ENCODE results near the gene TTC22.

Gene TTC22

DNA sequence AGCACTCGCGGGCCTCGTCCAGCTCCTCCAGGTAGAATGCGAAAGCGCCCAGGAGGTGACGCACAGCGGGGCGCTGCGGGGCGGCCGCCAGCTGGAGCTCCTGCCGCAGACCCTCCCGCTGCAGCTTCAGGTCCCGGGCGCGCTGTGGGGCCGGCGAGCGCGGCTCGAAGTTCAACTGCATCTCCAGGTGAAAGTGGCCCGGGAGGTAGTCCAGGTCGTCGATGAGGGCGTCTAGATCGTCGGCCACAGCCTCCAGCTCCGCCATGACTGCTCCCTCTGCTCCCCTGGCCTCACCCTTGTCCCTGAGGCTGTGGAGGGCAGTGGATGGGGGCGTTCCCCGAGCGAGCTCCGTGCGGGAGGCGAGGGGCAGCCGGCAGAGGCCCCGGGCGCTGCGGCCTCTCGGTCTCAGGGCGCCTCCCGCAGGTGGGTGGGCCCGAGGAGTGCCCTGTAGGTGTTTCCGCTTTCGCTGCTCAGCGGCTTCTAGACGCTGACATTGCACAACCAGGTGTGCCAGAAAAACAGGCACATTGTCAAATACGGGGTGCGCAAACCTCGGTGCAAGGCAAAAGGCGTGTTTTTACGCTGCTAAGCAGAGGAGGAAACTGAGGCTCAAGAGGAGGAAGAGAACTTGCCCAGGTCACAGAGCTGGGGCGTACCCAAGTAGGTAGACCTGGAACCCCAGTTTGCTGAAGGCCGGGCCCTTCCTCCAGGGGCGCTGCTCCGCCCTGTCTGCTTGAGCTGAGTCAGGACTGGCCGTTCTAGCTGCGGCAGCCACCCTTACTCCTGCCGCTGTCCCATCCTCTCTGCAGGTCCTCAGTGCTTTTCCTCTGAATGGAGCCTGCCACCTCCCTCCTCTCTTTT is at the start of gene TTC22:
Gene TTC22 (minus strand): TSS at position 425 of the 861 bp plus-strand sequence. CDS start 160 bp downstream, at position 265.
- Histone ChIP-seq H3K27me3 (ENCODE audit: control insufficient read depth, insufficient read depth, low read length) (peaks cover 25% of the 10 kb centered on the region), H3K9ac (ENCODE audit: low read depth, low read length) (peak within 1 kb of the TSS; percentile 54), H3K4me3 (ENCODE audit: low read depth, low read length) (peak within 1 kb of the TSS; percentile 33), H3K36me3 (ENCODE audit: control insufficient read depth, insufficient read depth, low read length) (no peaks in the 10 kb centered on the region), H3K9me3 (ENCODE audit: control insufficient read depth, insufficient read depth, low read length) (no peaks in the 10 kb centered on the region), H3K4me1 (ENCODE audit: control insufficient read depth, insufficient read depth, low read length) (no peaks in the 10 kb centered on the region)

DNA sequence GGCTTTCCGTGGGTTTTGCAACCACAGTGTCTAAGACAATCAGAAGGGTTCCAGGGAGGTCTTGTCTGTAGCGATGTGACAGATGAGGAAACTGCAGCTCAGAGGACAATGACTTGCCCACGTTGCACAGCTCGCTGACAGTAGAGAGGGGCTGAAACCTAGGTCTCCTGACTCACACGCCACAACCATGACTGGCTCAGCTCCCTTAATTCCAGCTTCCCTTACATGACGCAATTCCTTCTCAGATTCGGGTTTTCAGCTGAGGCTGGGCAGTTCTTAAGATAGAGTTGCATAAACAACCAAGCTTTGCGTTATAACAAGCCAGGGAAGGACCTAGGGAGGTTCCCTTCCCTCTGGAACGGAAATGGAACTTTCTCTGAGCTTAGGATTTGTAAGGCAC is 49.6 kb upstream of the TTC22 start:
- no peaks in the 10 kb centered on the region for H3K9me3 ChIP-seq (ENCODE audit: control insufficient read depth, insufficient read depth, low read length)
- H3K4me1 ChIP-seq (ENCODE audit: control insufficient read depth, insufficient read depth, low read length): no peaks in the 10 kb centered on the region
- H3K27me3 ChIP-seq (ENCODE audit: control insufficient read depth, insufficient read depth, low read length): no peaks in the 10 kb centered on the region
- H3K36me3 ChIP-seq (ENCODE audit: control insufficient read depth, insufficient read depth, low read length): peaks cover 50% of the 10 kb centered on the region
- no peak overlapping the region for H3K9ac ChIP-seq (ENCODE audit: low read depth, low read length)
- no peak overlapping the region for H3K4me3 ChIP-seq (ENCODE audit: low read depth, low read length)

DNA sequence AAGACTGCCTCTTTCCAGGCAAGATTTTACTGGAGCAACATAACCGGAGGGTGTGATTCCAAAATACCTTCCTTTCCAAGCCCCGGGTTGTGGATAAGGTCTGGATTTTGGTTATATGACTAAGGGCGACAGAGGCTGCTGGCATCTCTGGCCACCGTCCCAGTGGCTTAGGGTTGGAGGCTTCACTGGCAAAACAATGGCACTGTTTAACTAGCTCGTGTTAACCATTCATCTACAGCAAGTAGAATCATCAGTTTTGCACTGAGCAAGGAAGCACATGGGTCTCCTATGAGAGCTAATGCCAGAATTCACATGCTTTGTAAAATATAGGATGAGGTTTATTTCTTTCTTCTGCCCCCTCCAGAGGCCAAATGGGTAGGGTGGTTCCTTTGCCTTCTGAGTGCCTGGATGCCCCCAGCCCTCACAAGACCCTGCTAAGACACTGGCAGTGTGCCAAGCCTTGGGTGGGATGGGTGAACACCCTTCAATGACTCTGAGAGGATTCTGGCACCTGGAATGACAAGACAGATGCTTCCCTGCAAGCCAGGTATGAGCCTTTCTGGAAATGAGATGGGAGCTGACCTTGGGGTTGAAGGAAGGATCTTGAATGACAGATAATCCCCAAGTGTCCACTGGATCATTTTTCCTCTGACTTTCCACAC is 49.1 kb upstream of the TTC22 start:
- Histone ChIP-seq H3K9ac (ENCODE audit: low read depth, low read length) (no peak overlapping the region), H3K27me3 (ENCODE audit: control insufficient read depth, insufficient read depth, low read length) (no peaks in the 10 kb centered on the region), H3K4me1 (ENCODE audit: control insufficient read depth, insufficient read depth, low read length) (no peaks in the 10 kb centered on the region), H3K9me3 (ENCODE audit: control insufficient read depth, insufficient read depth, low read length) (no peaks in the 10 kb centered on the region), H3K4me3 (ENCODE audit: low read depth, low read length) (no peak overlapping the region), H3K36me3 (ENCODE audit: control insufficient read depth, insufficient read depth, low read length) (peaks cover 45% of the 10 kb centered on the region)

DNA sequence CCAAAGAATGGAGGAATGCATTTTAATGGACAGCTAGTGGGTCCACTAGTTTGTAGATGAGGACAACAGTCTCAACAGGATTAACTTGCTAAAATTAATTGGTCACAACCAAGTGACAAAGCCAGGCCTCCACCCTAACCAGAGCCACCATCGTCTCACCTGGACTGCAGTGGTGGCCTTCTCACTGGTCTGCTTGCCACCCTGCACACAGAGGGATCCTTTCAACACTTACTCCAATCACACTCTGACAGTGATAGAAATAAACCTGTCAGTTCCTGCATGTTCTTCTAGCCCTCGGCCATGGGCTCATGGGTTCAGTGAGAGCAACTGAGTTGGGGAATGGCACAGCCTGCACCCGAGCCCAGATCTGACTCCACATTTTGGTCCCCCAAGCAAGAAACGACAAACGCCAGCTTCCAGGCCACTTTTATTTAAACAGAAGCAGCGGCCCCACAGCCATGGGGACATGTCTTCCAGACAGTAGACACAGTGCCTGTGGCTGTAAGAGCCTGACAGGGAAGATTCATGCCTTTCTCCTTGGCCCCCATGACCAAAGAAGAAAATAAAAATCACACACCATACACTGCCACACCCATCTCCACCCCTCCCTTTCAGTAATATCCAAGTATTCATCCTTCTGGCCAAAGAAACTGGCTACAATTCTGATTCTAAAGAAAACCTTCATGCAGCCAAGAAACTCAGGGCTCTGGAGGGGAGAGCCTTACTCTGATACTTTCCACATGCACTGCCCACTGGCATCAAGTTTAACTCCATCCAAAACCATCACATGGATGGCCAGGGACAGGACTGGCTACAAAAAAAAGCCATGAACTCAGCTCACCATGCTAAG is 48.3 kb upstream of the TTC22 start:
- no peak overlapping the region for H3K9ac ChIP-seq (ENCODE audit: low read depth, low read length)
- no peak overlapping the region for H3K4me3 ChIP-seq (ENCODE audit: low read depth, low read length)
- no peaks in the 10 kb centered on the region for H3K27me3 ChIP-seq (ENCODE audit: control insufficient read depth, insufficient read depth, low read length)
- H3K36me3 ChIP-seq (ENCODE audit: control insufficient read depth, insufficient read depth, low read length): peaks cover 41% of the 10 kb centered on the region
- no peaks in the 10 kb centered on the region for H3K4me1 ChIP-seq (ENCODE audit: control insufficient read depth, insufficient read depth, low read length)
- no peaks in the 10 kb centered on the region for H3K9me3 ChIP-seq (ENCODE audit: control insufficient read depth, insufficient read depth, low read length)

DNA sequence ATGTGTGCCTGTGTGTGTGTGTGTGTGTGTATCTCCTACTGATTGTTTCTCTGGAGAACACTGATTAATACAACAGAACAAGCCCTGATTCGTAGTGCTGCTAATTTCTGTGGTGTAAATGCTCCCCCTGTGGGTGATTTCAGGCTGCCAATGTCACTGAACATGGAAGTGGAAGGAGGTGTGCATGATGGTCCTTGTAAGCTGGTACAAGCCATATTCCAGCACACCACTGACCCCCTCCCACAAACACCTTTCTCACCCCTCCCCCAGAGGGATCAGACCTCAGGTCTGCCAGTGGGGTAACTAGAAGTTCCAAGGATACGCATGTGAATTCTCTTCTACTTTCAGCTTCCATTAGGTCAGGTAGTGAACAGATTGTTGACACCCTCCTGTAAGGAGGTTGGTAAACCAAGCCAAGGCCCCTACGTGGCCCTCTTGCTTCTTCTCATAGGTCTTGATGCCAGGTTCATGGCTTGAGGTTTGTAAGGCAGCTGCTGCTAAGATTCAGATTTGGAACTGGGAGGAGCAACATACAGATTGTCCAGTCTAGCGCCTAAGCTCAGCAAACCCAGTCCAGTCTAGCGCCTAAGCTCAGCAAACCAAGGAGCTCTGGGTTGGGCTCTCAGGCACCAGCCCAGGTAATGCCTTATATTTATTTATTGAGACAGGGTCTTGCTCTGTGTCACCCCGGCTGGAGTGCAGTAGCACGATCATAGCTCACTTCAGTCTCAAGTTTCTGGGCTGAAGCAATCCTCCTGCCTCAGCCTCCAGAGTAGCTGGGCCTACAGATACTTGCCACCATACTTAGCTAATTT is 47.2 kb upstream of the TTC22 start:
- no peaks in the 10 kb centered on the region for H3K27me3 ChIP-seq (ENCODE audit: control insufficient read depth, insufficient read depth, low read length)
- peaks cover 30% of the 10 kb centered on the region for H3K36me3 ChIP-seq (ENCODE audit: control insufficient read depth, insufficient read depth, low read length)
- H3K9ac ChIP-seq (ENCODE audit: low read depth, low read length): no peak overlapping the region
- H3K4me3 ChIP-seq (ENCODE audit: low read depth, low read length): no peak overlapping the region
- H3K9me3 ChIP-seq (ENCODE audit: control insufficient read depth, insufficient read depth, low read length): no peaks in the 10 kb centered on the region
- no peaks in the 10 kb centered on the region for H3K4me1 ChIP-seq (ENCODE audit: control insufficient read depth, insufficient read depth, low read length)

DNA sequence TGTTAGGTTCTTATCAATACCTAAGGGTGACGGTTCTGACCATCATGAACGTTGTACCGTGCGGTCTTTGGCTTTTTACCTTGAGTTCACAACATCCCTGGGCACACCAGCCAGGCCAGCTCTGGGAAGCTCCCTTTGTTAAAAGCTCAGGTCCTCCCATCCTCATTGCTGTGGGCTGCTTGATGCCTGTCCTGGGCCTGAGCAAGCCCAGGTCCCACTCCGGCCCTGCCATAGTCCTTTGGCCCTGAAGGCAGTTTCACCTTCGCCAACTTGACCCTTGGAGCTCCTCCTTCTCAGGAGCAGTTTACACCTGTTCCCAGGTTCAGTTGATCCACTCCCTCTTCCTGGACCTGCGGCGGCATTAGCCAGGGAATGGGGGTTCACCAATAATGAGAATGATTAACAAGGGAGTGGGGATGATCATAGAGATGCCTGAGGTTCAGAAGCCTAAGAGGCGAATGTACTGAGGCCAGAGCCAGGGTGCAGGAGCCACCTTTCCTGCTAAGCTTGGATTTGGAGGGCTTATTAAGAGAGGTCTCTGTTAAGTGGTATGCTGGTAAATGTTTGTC is 45.7 kb upstream of the TTC22 start:
- Histone ChIP-seq H3K27me3 (ENCODE audit: control insufficient read depth, insufficient read depth, low read length) (no peaks in the 10 kb centered on the region), H3K4me3 (ENCODE audit: low read depth, low read length) (no peak overlapping the region), H3K4me1 (ENCODE audit: control insufficient read depth, insufficient read depth, low read length) (no peaks in the 10 kb centered on the region), H3K36me3 (ENCODE audit: control insufficient read depth, insufficient read depth, low read length) (peaks cover 16% of the 10 kb centered on the region), H3K9me3 (ENCODE audit: control insufficient read depth, insufficient read depth, low read length) (no peaks in the 10 kb centered on the region), H3K9ac (ENCODE audit: low read depth, low read length) (no peak overlapping the region)

DNA sequence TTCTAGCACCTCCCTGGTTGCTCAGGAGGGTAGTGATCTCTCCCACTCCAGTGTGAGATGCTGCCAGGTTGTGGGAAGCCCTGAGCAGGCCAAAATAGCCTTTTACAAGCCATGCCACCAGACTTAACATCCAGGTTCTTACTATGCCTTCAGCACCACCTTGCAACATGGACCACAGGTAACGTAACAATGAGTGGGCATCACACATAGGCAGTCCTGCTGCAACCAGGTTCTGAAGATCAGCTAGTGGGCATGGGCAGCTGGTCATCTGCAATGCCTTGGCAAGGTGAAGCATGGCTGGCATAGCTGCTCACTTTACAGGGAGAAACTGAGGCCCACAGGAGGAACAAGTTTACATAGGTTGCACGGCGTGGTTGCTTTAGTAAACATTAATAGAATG is 45.2 kb upstream of the TTC22 start:
- H3K4me1 ChIP-seq (ENCODE audit: control insufficient read depth, insufficient read depth, low read length): no peaks in the 10 kb centered on the region
- H3K27me3 ChIP-seq (ENCODE audit: control insufficient read depth, insufficient read depth, low read length): no peaks in the 10 kb centered on the region
- peaks cover 11% of the 10 kb centered on the region for H3K36me3 ChIP-seq (ENCODE audit: control insufficient read depth, insufficient read depth, low read length)
- H3K9ac ChIP-seq (ENCODE audit: low read depth, low read length): no peak overlapping the region
- no peak overlapping the region for H3K4me3 ChIP-seq (ENCODE audit: low read depth, low read length)
- H3K9me3 ChIP-seq (ENCODE audit: control insufficient read depth, insufficient read depth, low read length): no peaks in the 10 kb centered on the region

DNA sequence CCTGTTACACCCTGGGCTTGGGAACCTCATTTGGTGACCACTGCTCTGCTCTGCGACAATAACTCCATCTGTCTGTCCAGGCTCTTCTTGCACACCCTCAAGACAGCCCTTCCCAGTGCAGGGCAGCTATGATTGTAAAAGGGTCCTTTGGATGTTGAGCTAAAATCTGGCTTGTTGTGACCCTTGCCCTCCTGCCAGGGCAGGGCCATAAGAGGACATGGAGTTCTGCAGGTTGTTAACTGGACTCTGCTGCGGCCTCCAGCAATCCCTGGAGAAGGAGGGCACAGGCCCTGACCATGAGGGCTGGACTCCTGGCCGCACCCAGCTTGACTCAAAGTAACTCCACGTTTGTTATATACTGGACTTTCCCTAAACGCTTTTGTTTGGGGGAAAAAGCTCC is 44.6 kb upstream of the TTC22 start:
- H3K9ac ChIP-seq (ENCODE audit: low read depth, low read length): no peak overlapping the region

DNA sequence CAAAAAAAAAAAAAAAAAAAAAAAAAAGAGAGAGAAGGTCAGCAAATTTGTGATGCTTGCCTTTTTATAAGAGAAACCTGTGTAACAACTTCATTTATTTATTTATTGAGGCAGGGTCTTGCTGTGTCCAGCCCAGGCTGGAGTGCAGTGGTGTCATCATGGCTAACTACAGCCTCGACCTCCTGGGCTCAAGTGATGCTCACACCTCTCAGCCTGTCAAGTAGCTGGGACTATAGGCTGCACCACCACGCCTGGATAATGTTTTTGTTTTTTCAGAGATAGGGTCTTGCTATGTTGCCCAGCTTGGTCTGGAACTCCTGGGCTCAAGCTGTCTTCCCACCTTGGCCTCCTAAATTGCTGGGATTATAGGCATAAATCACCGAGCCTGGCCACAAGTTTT is 43.4 kb upstream of the TTC22 start:
- H3K9ac ChIP-seq (ENCODE audit: low read depth, low read length): no peak overlapping the region
- H3K9me3 ChIP-seq (ENCODE audit: control insufficient read depth, insufficient read depth, low read length): no peaks in the 10 kb centered on the region
- no peaks in the 10 kb centered on the region for H3K36me3 ChIP-seq (ENCODE audit: control insufficient read depth, insufficient read depth, low read length)
- no peak overlapping the region for H3K4me3 ChIP-seq (ENCODE audit: low read depth, low read length)
- no peaks in the 10 kb centered on the region for H3K27me3 ChIP-seq (ENCODE audit: control insufficient read depth, insufficient read depth, low read length)
- H3K4me1 ChIP-seq (ENCODE audit: control insufficient read depth, insufficient read depth, low read length): no peaks in the 10 kb centered on the region

More for the DNA sequence above, 44.6 kb upstream of the TTC22 start:
- Histone ChIP-seq H3K9me3 (ENCODE audit: control insufficient read depth, insufficient read depth, low read length) (no peaks in the 10 kb centered on the region), H3K36me3 (ENCODE audit: control insufficient read depth, insufficient read depth, low read length) (peaks cover 5% of the 10 kb centered on the region), H3K4me1 (ENCODE audit: control insufficient read depth, insufficient read depth, low read length) (no peaks in the 10 kb centered on the region), H3K27me3 (ENCODE audit: control insufficient read depth, insufficient read depth, low read length) (no peaks in the 10 kb centered on the region), H3K4me3 (ENCODE audit: low read depth, low read length) (no peak overlapping the region)

DNA sequence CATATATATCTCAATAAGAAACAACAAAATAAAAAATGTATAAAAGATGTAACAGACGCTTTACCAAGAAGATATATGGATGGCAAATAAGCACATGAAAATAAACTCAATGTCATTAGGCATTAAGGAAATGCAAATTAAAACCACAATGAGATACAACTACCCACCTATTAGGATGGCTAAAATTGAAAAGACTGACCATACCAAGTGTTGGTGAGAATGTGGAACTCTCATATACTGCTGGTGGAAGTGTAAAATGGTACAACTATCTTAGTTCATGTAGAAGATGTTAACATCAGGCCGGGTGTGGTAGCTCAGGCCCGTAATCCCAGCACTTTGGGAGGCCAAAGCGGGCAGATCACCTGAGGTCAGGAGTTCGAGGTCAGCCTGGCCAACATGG is 42.3 kb upstream of the TTC22 start:
- Histone ChIP-seq H3K4me3 (ENCODE audit: low read depth, low read length) (no peak overlapping the region), H3K9me3 (ENCODE audit: control insufficient read depth, insufficient read depth, low read length) (no peaks in the 10 kb centered on the region), H3K4me1 (ENCODE audit: control insufficient read depth, insufficient read depth, low read length) (no peaks in the 10 kb centered on the region), H3K27me3 (ENCODE audit: control insufficient read depth, insufficient read depth, low read length) (no peaks in the 10 kb centered on the region), H3K36me3 (ENCODE audit: control insufficient read depth, insufficient read depth, low read length) (no peaks in the 10 kb centered on the region), H3K9ac (ENCODE audit: low read depth, low read length) (no peak overlapping the region)

DNA sequence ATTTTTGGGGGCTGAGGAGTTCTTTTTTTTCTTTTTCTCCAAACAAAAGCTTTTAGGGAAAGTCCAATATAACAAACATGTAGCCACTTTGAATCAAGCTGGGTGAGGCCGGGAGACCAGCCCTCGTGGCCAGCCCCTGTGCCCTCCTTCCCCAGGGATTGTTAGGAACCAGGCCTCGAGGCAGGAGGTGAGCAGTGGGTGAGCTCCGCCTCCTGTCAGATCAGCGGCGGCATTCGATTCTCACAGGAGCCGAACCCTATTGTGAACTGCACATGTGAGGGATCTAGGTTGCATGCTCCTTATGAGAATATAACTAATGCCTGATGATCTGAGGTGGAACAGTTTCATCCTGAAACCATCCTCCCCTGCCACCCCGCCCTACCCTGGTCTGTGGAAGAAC is 41.8 kb upstream of the TTC22 start:
- Histone ChIP-seq H3K9me3 (ENCODE audit: control insufficient read depth, insufficient read depth, low read length) (no peaks in the 10 kb centered on the region), H3K36me3 (ENCODE audit: control insufficient read depth, insufficient read depth, low read length) (no peaks in the 10 kb centered on the region), H3K4me1 (ENCODE audit: control insufficient read depth, insufficient read depth, low read length) (no peaks in the 10 kb centered on the region), H3K27me3 (ENCODE audit: control insufficient read depth, insufficient read depth, low read length) (no peaks in the 10 kb centered on the region), H3K4me3 (ENCODE audit: low read depth, low read length) (no peak overlapping the region), H3K9ac (ENCODE audit: low read depth, low read length) (no peak overlapping the region)

Data from iPS-15b (cell line).